GM18502 (cell line): ENCODE measurements around the gene LHFPL2.

Experiments used
- ATAC-seq: cut with Tn5 transposase; IDR thresholded peaks from one replicate; pipeline ENCODE4 v1.9.1; 2021; ENCODE audit warnings: mild to moderate bottlenecking; ENCODE audit not compliant: unreplicated experiment, poor library complexity

LHFPL2 gene

DNA sequence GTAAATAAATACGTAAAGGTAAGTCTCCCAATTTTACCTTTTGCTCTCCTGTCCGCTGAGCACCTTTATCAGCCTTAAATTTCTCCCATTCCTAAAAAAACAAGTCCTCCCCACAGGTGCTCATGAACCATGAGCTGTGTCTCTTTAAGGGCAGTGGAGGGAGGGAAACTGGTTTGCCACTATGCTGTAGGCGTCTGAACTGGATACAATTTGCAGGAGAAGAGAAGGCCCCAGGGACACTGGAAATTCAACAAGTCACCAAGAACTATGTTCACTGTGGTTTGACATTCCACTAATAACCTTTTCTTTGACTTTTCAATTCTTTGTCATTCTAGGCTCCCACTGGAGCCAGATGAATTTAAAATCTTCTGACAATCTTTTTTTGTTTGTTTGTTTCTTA lies 72.2 kb downstream of the LHFPL2 start:
- no peak for ATAC-seq

DNA sequence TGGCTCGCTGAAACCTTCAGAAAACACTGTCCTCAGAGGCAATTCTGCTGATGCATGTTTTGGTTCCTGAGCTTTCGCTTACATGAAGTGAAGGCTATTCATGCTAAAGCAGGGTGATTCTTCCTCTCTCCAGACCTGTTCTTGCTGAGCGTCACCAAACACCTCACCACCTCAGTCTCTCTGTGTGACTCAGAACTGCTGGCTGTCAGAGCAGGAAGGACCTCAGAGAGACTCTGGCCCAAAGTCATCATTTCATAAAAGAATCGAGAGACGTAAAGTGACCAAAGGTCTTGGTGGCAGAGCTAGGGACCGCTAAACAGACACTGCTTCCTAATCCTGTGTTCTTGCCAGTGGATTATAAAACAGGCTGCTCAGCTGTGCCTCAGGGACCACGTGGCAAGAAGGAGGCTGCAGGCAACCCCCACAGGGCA lies 73.8 kb downstream of the LHFPL2 start:
- ATAC-seq = peak; percentile 74

DNA sequence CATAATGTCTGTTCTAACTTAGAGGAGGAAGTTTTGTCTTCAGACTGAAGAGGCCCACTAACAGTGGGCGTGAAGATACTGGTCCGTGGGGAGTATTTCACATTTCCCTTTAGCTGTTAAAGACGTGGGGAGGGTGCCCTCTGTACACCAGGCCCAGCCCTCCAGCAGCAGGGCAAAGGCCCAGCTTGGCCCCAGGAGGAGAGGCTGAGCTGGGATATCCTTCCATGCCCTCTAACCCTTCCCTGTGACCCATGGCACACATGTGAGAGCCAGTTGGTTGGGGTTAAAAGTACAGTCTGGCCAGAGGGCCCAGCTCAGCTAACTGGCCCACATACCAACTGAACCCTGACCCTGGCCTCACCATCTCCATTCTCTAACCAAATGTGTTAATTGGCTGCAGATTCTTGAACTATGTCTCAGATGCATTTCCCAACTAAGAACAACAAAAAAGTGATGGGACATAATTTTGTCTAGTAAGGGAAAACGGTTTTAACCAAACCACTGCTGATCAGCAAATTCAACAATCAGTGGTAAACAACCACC lies 74.4 kb downstream of the LHFPL2 start:
- ATAC-seq = no peak

DNA sequence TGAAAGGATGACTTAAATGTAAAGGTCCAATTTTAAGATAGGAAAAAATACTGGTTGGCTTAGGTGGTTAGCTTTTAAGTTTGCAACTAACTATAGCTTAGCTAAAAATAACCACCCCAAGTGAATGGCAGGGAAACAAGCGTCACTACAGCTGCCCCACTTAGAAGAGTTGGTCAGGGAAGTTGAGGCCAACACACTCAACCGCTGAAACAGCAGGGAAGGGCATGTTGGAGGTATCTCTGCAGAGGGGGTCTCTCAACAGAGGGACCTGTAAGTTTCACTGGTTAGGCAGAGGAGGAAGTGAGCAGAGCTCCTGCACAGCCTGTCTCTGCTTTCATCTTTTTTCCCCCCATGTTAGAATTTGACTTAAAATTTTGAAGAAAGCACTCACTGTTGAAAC lies 75.3 kb downstream of the LHFPL2 start:
- peak; percentile 71 for ATAC-seq

DNA sequence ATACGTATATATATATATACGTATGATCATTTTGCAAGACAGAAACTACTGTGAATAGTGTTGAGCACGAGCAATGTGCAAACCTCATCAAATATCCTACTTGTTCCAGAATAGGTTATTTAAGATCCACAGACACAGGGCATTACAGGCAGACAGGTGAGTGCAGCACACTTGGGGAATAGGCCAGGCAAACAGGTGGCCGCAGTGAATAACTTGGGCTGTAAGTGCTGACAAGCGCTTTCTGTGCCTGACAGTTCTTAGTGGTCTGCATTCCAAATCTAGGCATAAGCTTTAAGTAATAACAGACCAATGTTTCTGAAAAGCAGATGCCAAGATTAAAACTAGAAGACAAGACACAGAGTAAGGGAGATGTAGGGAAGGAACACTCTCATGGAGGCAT lies 77.9 kb downstream of the LHFPL2 start:
- ATAC-seq = no peak

DNA sequence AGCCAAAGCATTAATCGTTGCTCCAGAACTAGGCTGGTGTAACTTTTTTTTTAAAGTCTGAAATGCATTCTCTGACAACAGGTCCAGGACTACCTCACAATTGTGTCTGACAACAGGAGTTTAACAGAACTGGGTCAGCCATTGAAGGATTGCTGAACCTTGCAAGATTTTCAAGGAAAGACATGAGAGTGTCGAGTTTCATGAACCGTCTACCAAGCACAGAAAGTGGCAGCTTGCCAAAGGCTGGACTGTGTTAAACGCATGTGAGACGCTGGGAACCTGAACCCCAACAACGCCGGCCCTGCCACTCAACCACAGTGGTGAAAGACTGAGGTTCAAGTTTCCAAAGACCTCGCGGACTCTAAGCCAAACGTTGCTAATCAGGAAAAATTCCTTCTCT lies 79.1 kb downstream of the LHFPL2 start:
- no peak for ATAC-seq

DNA sequence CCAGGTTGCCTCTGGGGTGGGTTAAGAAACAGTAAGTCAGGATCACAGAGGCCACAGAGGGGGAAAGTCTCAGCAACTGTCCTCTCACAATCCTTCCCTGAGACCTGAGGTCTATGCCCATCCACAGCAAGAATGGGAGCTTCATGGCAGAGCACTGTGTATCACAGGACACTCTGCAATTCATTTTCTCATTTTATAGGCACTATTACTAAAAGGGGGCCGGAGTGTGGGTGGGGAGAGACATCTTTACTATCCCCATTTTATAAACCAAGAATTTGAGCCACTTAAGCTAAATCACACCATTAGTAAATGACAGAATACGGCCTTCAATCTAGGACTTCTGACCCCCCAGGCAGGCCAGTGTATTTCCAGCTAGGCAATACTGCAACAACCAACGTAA lies 79.9 kb downstream of the LHFPL2 start:
- ATAC-seq = no peak

DNA sequence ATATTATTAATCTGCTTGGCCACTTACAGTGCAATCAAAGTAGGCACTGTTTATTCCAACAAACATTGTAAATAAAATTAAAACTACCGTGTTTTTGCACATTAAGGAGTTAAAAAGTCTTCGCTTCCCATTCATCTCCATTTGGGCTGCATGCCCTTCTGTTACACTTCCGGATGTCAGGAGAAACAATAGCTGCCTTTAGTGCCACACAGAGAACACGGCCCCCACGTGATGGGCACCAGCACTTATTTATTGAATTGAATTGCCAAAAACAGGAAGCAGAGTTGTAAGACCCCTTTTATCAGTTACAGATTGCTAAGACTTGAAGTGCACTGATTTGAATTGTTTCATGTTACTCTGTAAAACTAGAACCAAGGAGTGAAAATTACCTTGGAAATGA lies 80.4 kb downstream of the LHFPL2 start:
- no peak for ATAC-seq

DNA sequence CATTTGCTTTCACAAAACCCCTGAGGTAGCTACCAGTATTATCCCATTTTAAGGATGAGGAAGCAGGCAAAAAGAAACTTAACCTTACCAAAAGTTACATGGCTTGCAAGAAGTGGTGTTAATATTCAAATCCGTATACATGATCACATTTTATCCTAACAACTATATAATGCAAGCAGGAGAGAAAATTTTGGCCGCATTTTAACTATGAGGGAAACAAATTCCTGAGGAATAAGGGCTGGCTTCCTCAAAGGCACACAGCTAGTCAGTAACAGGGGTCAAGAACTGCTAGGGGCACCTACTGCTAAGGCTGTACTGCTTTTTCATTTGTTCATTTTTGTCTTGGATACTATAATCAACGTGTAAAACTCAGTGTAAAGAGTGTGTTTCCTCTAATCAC lies 81.0 kb downstream of the LHFPL2 start:
- ATAC-seq = no peak

DNA sequence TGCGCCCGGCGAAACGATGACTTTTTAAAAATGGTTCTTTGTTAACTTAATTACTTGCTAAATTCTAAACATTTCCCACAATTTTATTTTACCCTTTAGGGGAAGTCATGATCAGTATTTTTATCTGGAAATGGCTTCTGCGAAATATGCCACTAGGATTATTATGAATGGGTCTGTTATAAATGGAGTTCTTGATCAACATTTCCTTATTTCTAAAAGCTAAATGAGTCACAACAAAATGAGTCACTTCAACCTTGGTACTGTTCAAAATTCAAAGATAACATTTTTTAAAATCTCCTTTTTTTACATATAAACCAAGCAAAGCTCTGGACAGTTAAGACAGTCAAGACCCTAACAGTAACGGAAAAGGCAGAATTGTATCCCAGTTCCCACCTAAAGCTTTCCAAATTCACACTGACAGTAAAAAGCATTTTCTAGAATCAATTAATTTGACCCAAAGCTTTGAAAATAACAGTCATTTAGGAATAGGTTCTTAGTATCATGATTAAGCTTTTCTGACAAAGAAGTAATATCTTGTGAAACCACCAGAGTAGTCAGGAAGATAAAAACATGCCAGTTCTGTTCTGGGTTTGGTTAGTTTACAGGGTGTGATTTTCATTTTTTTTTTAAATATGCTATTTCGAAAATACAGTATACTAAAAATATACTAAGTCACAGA lies 81.7 kb downstream of the LHFPL2 start:
- no peak for ATAC-seq

DNA sequence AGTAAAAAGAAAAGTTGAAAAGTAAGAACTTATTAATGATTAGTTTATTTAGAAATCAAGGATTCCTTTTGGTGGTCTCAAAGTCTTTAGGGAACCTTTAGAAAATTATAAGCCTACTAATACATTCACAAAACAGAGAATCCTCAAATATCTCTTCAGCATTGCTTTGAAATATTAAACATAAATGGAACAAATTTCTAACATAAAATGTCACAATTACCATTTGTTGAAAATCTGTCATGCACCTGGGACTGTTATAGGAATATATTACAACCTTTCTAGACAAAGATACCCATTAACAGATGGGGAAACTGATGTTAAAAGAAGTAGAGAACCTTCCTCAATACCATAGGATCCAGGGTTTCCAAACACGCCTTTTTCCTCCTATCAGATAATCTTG lies 83.2 kb downstream of the LHFPL2 start:
- no peak for ATAC-seq

DNA sequence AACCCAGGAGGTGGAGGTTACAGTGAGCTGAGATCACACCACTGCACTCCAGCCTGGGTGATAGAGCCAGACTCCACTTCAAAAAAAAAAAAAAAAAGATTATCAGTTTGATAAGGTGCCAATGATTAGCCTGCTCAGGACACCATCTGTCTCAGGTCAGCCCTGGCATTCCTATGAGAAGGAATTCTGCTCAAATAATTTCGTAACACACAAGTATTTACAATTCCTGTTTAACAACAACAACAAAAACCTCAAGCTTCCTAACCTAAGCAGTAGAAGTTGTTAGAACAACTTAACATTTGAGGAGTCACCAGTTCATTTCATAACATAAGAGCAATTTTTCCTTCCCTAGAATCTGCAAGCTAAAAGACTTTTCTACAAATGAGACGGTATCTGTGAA lies 85.0 kb downstream of the LHFPL2 start:
- no peak for ATAC-seq

DNA sequence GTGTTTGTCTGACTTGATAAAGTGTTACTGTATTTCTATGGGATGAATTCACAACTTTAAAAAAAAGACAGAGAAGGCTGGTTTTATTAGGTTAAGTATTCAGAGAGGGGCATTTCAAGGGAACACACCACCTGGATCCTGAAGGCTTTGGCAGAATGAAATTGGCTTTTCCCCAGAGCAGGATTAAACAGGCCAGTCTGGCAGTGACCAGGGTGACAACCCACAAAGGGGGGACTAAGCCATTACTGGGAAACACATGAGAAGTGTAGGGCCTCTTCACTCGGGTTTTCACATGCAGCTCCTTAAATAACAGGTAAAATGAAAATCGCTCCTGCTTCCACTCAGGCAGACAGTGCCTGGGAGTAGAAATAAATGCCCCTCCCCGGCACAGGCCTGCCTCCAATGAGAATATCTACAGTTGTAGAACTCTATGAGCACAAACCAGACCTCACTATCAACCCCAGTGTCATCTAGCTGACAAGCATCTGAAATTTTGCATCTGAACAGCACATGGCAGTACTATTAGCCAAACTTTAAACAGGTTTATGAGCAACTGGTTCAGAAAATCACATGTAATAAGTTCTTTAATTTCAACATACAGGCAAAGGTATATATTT lies 85.8 kb downstream of the LHFPL2 start:
- ATAC-seq = no peak

DNA sequence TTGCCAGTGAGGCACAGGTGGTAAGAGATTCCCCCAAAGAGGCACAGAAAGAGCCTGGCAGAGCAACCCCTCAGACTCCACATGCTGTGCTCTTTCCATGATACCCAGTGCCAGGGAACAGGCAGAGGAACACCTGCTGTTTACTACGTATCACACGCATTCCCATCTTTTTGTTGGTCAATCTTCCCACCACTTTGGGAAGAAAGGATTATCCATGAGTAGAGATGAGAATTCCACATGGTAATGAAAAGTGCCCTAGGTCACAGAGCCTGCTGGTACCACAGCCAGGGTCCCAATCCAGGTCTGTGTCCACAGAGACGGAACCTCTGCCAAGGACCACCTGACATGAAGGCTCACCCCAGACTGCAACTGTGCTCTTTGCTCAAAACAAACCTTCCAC lies 86.6 kb downstream of the LHFPL2 start:
- ATAC-seq = no peak

DNA sequence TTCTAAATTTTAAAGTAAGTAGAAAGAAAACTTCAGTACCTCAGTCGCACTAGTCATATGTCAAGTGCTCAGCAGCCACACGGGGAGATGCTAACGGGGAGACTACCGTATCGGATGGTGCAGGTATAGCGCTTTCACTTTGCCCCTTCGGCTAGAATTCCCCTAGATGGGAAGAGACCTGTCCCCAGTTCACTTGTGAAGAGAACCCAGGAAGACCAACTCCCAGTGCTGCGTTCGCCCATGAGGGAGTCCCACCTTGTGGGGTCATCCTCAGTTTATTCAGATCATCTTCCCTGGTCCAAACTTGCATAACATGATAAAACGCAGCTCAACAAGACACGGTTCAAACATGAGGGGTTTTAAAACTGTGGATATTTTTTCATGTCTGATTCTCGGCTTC lies 87.3 kb downstream of the LHFPL2 start:
- no peak for ATAC-seq

DNA sequence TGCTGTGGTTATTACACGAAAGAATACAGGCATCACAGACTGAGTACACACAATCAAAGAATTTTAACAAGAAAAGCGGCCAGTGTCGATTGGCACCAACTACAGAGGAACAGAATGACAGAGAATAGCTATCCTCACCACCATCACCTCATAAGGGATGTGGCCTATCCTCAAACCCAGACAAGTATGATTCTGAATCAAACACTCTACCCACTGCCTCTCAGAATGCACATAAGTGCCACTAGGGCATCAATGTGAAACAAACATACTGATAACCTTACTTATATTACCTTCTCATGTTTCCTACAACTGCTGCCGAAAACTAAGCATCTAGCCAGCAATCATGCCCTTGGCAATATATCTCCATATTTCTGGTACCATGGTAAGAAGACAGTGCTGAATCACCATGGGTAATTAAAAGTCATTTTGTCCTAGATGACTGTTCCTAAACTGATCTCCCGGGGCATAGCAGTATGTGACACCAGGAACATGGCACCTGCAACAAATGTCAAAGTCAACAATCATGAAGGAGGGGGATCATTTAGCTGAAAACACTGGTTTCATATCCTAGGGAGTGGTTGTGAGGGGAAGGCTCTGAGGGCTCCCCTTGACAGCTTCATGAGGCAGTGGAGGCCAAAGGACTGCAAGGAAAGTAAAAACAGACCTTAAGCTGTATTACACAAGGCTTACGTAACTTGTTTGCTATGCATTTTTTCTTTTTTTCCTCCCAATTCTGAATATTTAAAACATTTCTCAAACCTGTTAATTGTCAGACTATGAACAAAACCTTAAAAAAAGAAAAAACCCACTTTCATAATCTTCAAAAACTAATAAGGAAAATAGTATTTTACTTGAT lies 88.3 kb downstream of the LHFPL2 start:
- ATAC-seq = no peak

DNA sequence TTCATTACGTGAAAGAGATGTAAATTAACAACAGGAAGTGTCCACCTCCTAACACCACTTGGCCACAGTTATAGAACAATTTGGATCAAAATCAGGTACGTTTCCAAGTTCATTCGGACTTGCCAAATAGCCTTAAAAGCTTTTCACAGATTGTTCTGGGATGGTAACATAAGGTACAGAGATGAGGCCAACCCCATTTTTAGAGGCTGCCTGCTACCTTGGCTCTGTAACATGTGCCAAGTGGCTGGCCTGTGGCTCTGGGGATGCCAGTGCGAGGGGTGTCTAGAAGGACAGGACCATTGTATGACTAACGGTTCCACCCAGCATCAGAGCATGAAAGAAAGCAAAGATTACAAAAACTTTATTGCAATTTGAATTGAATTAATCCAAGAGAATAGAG lies 91.0 kb downstream of the LHFPL2 start:
- ATAC-seq = no peak

DNA sequence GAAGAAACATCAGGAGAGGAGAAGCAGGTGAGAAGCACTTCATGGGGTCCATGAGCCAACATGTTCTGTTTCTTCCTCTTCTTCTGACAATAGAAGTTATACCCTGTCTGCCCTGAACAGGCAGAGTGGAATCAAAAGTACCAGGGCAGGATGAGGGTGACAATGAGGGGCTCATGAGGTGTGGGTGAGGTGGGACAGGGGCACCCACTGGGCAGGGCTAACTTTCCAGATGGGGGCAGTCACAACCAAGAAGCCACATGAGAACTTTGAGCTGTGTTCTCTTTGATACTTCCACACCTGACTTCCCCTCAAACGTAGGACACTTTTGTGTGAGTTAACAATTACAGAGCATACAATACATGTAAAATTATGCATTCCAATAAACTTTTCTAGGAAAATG lies 92.7 kb downstream of the LHFPL2 start:
- no peak for ATAC-seq

DNA sequence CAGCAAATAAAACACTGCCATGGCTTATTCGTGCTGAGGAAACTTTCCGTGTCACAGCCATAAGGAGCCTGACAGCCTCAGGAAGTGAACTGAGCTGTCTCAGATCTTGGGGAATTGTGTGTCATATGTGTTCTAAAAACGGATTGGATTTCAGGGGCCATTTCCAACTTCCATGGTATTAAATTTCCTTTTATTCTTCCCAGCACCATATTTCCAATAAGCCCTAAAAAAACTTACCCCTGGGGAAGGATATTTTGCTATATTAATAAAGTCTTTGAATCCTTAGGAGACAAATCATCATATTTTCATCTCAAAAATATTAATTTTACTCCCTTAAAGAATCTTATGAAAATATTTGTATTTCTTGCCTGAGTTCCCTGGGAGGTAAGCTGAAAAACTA lies 93.9 kb downstream of the LHFPL2 start:
- no peak for ATAC-seq

DNA sequence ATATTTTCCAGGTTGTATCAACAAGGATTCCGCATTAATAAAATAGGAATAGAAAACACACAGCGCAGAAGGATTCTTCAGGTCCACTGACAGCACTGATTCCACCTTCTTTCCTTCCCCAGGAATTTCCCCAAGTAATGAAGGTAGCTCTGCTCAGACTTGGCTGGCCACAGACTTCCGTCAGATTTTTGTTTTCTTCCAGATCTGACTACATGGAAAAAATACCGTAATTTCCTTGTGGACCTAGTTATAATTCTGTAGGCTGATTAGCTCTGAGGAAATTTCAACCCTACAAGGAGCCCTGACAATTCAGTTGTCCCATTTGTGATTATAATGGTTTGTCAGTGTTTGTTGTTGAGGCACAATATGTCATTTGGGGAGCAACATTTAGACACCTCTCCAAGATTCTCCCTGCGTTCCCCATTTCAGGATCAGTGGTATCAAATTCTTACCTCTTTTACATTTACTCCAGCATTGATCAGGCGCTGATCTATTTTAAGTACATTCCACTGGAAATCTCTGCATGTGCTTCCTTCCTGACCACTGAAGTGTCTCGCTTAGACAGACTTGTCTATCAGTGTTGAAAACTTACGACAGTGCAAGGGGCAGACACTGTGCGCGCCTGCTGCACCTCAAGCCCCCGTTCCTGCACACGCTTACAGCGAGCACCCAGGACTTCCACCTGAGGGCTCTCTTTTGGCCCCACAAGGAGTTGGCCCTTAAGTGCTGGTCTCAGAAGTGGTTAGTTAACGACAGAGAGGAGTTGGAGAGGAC lies 94.8 kb downstream of the LHFPL2 start:
- no peak for ATAC-seq
